IMR-90 (cell line): ENCODE measurements around the gene APOL2. TPM values are rescaled to one million over a fixed set of nuclear protein-coding genes. Genes with fewer than 3 reads are reported as not detected.

ENCODE experiments used
- ATAC-seq: fragments of 200-7000 bp; cut with Tn5 transposase; 2 replicates; pipeline ENCODE4 v1.9.1; 2020; ENCODE audit warnings: low read depth, mild to moderate bottlenecking, moderate library complexity
- BruUV-seq: library from RNA; stranded (reverse); fragments of 400-500 nt; replicated peaks from 2 replicates; lab custom pipeline; 2021; lab: Mats Ljungman, UMichigan
- CTCF ChIA-PET: fragments of 300-600 bp; formaldehyde crosslinking; extraction: SDS; loops from one replicate; lab custom pipeline; 2021; ENCODE audit warnings: antibody characterized with exemption; lab: Yijun Ruan, JAX
- POLR2A ChIA-PET: fragments of 300-600 bp; sonication (Branson Sonifier 250); formaldehyde crosslinking; loops from one replicate; lab custom pipeline; 2022; ENCODE audit warnings: antibody characterized with exemption; ENCODE audit not compliant: unreplicated experiment; lab: Charles Lee
- DNase-seq: peaks from one replicate; pipeline ENCODE4 v3.0.0; 2013
- H2AFZ ChIP-seq: replicated peaks from 2 replicates; pipeline ENCODE3; 2013; ENCODE audit warnings: low read length, mild to moderate bottlenecking; ENCODE audit not compliant: poor library complexity
- H2AK5ac ChIP-seq: 2 replicates; pipeline ENCODE4 v1.6.1; 2013; ENCODE audit warnings: low read depth, low read length, inconsistent platforms
- H2AK9ac ChIP-seq: replicated peaks from 2 replicates; pipeline ENCODE3; 2013; ENCODE audit warnings: mild to moderate bottlenecking, low read depth, low read length, moderate library complexity; ENCODE audit not compliant: poor library complexity
- H2BK120ac ChIP-seq: 2 replicates; pipeline ENCODE4 v1.6.1; 2013; ENCODE audit warnings: low read depth, low read length, inconsistent platforms
- H2BK15ac ChIP-seq: 3 replicates; pipeline ENCODE4 v1.6.1; 2013; ENCODE audit warnings: low read depth, low read length, inconsistent platforms
- H2BK20ac ChIP-seq: 2 replicates; pipeline ENCODE4 v1.6.1; 2013; ENCODE audit warnings: low read depth, mild to moderate bottlenecking, inconsistent platforms, low read length, moderate library complexity
- H2BK5ac ChIP-seq: 2 replicates; pipeline ENCODE4 v1.6.1; 2013; ENCODE audit warnings: mild to moderate bottlenecking, low read depth, low read length, inconsistent platforms; ENCODE audit not compliant: poor library complexity, severe bottlenecking
- H3K14ac ChIP-seq: replicated peaks from 2 replicates; pipeline ENCODE4 v1.6.1; 2013; ENCODE audit warnings: low read depth, low read length, inconsistent platforms
- H3K18ac ChIP-seq: 2 replicates; pipeline ENCODE4 v1.6.1; 2013; ENCODE audit warnings: low read depth, low read length, control low read depth
- H3K23ac ChIP-seq: 2 replicates; pipeline ENCODE4 v1.6.1; 2013; ENCODE audit warnings: low read depth, low read length, inconsistent platforms
- H3K27ac ChIP-seq: 2 replicates; pipeline ENCODE4 v1.5.1; 2013; ENCODE audit warnings: mild to moderate bottlenecking, control low read depth, low read length; ENCODE audit not compliant: insufficient read depth
- H3K27me3 ChIP-seq: 2 replicates; pipeline ENCODE4 v1.6.1; 2013; ENCODE audit warnings: low read length; ENCODE audit not compliant: control insufficient read depth, insufficient read depth
- H3K36me3 ChIP-seq: 2 replicates; pipeline ENCODE4 v1.6.1; 2013; ENCODE audit warnings: low read length, mixed read lengths; ENCODE audit not compliant: control insufficient read depth, insufficient read depth
- H3K4ac ChIP-seq: 2 replicates; pipeline ENCODE4 v1.6.1; 2013; ENCODE audit warnings: low read depth, low read length, inconsistent platforms
- H3K4me1 ChIP-seq: 2 replicates; pipeline ENCODE4 v1.6.1; 2013; ENCODE audit warnings: low read length, mixed read lengths; ENCODE audit not compliant: control insufficient read depth, insufficient read depth
- H3K4me2 ChIP-seq: 2 replicates; pipeline ENCODE4 v1.6.1; 2013; ENCODE audit warnings: low read depth, mild to moderate bottlenecking, control low read depth, low read length, moderate library complexity
- H3K4me3 ChIP-seq: 2 replicates; pipeline ENCODE4 v1.5.1; 2013; ENCODE audit warnings: low read depth, mild to moderate bottlenecking, control low read depth, low read length, moderate library complexity; ENCODE audit not compliant: insufficient read depth
- H3K56ac ChIP-seq: 2 replicates; pipeline ENCODE4 v1.6.1; 2013; ENCODE audit warnings: low read length, inconsistent platforms; ENCODE audit not compliant: insufficient read depth; ENCODE audit errors: extremely low read depth
- H3K79me1 ChIP-seq, 2 experiments: 2 replicates each; pipeline ENCODE4 v1.6.1; 2013; ENCODE audit warnings: low read length in 2 of 2, inconsistent platforms in 1 of 2, low read depth in 1 of 2
- H3K9ac ChIP-seq: 2 replicates; pipeline ENCODE4 v1.6.1; 2013; ENCODE audit warnings: low read depth, low read length, control low read depth
- H3K9me1 ChIP-seq: 2 replicates; pipeline ENCODE4 v1.6.1; 2013; ENCODE audit warnings: low read length, inconsistent platforms; ENCODE audit not compliant: insufficient read depth
- H3K9me3 ChIP-seq: 2 replicates; pipeline ENCODE4 v1.6.1; 2013; ENCODE audit warnings: low read length; ENCODE audit not compliant: control insufficient read depth, insufficient read depth
- H4K20me1 ChIP-seq: 2 replicates; pipeline ENCODE4 v1.6.1; 2013; ENCODE audit warnings: low read length, inconsistent platforms; ENCODE audit not compliant: insufficient read depth
- H4K5ac ChIP-seq: 2 replicates; pipeline ENCODE4 v1.6.1; 2013; ENCODE audit warnings: mild to moderate bottlenecking, low read depth, low read length, control low read depth
- H4K8ac ChIP-seq, 2 experiments: 2 replicates each; pipeline ENCODE4 v1.6.1; 2013; ENCODE audit warnings: low read depth in 2 of 2, low read length in 2 of 2, control low read depth in 1 of 2, inconsistent platforms in 1 of 2
- H4K91ac ChIP-seq: 2 replicates; pipeline ENCODE4 v1.6.1; 2013; ENCODE audit warnings: low read depth, low read length, inconsistent platforms; ENCODE audit not compliant: insufficient read depth
- BHLHE40 ChIP-seq: fragments of 150-350 bp; IDR thresholded peaks from 2 replicates; pipeline ENCODE4 v1.6.1; 2016; ENCODE audit warnings: mild to moderate bottlenecking, low read depth, low read length
- CEBPB ChIP-seq: IDR thresholded peaks from 2 replicates; pipeline ENCODE4 v1.6.1; 2012; ENCODE audit warnings: low read depth, low read length, improper control_type of control experiment
- FOS ChIP-seq: fragments of 150-350 bp; IDR thresholded peaks from 2 replicates; pipeline ENCODE4 v1.6.1; 2016; ENCODE audit warnings: low read depth, low read length
- MXI1 ChIP-seq: IDR thresholded peaks from 2 replicates; pipeline ENCODE4 v1.6.1; 2012; ENCODE audit warnings: low read depth, mild to moderate bottlenecking, low read length, moderate library complexity, borderline replicate concordance
- RCOR1 ChIP-seq: IDR thresholded peaks from 2 replicates; pipeline ENCODE4 v1.6.1; 2012; ENCODE audit warnings: mild to moderate bottlenecking, low read length, improper control_type of control experiment; ENCODE audit not compliant: insufficient replicate concordance
- RFX5 ChIP-seq: IDR thresholded peaks from 2 replicates; pipeline ENCODE4 v1.8.0; 2012; ENCODE audit warnings: low read depth, mild to moderate bottlenecking, low read length, moderate library complexity
- SMC3 ChIP-seq: fragments of 150-350 bp; IDR thresholded peaks from 2 replicates; pipeline ENCODE4 v1.6.1; 2016; ENCODE audit warnings: low read depth, mild to moderate bottlenecking, antibody characterized with exemption, low read length, moderate library complexity
- WGBS, 2 experiments: methylation state at CpG; one replicate each; pipeline versions ENCODE4 v1.1.5 to v1.1.7; 2013; ENCODE audit warnings: missing lambda C conversion rate in 2 of 2; ENCODE audit not compliant: insufficient read length in 1 of 2; ENCODE audit errors: extremely low coverage in 2 of 2; 5-methylcytosine and 5-hydroxymethylcytosine counted together
- dilution Hi-C: fragments of 300-500 bp; cut with HindIII; formaldehyde crosslinking; loops from one replicate; pipeline ENCODE4 v1.14.3; 2018; ENCODE audit warnings: low sequenced_read_pairs; ENCODE audit not compliant: unreplicated experiment
- in situ Hi-C: fragments of 300-500 bp; cut with MboI; formaldehyde crosslinking; loops from 3 replicates; pipeline ENCODE4 v1.14.3; 2019; ENCODE audit warnings: low sequenced_read_pairs, inconsistent platforms, mixed read lengths
- intact Hi-C: fragments of 100-400 bp; cut with micrococcal nuclease; formaldehyde crosslinking; loops from 2 replicates; pipeline ENCODE4 v1.10.0; 2022
- polyA plus RNA-seq, 3 experiments: library from polyadenylated mRNA; depleted of rRNA; stranded (reverse); fragments of >200 nt; gene quantifications; 2 replicates each; pipeline ENCODE4 v1.2.3, GENCODE V29; 2012; ENCODE audit warnings: low replicate concordance in 1 of 3
- total RNA-seq: library from RNA; depleted of rRNA; stranded (reverse); fragments of >200 nt; gene quantifications from 2 replicates; pipeline ENCODE4 v1.2.3, GENCODE V29; 2012
- TF ChIP-seq, protein P1 (sequence below): fragments of 150-350 bp; IDR thresholded peaks from 2 replicates; pipeline ENCODE4 v1.6.1; 2016; ENCODE audit warnings: low read depth, mild to moderate bottlenecking, low read length, moderate library complexity, borderline replicate concordance
- TF ChIP-seq, protein P2 (sequence below): conservative IDR thresholded peaks from 2 replicates; pipeline ENCODE4 v1.5.1; 2012; ENCODE audit warnings: mild to moderate bottlenecking, low read depth, low read length, improper control_type of control experiment

APOL2 gene
- total and polyA plus RNA-seq, 2 of the 4 experiments (the other 2 are of a cell fraction), result 13.1 to 57.5 TPM

DNA sequence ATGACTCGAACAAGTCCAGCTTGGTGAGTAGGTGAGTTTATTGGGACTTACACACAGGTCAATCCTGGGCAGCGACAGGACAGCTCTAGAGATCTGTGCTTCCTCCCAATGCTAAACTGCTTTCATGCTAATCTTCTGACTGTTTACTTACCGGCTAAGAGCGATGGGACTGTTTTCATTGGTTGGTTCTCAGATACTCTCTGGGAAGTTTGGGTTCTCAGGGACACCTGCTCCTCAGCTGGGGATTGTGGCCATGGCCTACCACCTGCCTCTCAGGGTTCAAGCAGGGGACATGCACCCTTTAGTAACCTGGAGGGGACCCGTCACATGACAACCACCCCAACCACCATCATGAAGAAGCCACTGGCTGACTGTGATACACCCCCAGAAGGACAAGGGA is 13.1 kb downstream of the APOL2 start:
- no CpG with 5 or more reads among the region's 5 CpGs for WGBS, 2 experiments
- H3K36me3 ChIP-seq, result peaks cover 20% of the 10 kb centered on the region
- ATAC-seq (no peak), DNase-seq (no peak)
- H2BK20ac ChIP-seq, result no peak overlapping the region
- intact Hi-C loops, result no loop called here
- no peak overlapping the region for H3K27ac ChIP-seq
- no peaks in the 10 kb centered on the region for H3K4me1 ChIP-seq
- H4K5ac ChIP-seq, result no peak overlapping the region
- no peaks in the 10 kb centered on the region for H4K20me1 ChIP-seq
- H3K27me3 ChIP-seq, result no peaks in the 10 kb centered on the region
- POLR2A ChIA-PET, result no interaction called here
- dilution Hi-C loops, result no loop called here
- H3K4me3 ChIP-seq, result no peak overlapping the region
- no peak overlapping the region for H2AFZ ChIP-seq
- no peak for TF ChIP-seq SMC3
- TF ChIP-seq, protein P1, sequence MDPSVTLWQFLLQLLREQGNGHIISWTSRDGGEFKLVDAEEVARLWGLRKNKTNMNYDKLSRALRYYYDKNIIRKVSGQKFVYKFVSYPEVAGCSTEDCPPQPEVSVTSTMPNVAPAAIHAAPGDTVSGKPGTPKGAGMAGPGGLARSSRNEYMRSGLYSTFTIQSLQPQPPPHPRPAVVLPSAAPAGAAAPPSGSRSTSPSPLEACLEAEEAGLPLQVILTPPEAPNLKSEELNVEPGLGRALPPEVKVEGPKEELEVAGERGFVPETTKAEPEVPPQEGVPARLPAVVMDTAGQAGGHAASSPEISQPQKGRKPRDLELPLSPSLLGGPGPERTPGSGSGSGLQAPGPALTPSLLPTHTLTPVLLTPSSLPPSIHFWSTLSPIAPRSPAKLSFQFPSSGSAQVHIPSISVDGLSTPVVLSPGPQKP, result no peak
- TF ChIP-seq RFX5, result no peak
- TF ChIP-seq CEBPB, result no peak
- TF ChIP-seq, protein P2, sequence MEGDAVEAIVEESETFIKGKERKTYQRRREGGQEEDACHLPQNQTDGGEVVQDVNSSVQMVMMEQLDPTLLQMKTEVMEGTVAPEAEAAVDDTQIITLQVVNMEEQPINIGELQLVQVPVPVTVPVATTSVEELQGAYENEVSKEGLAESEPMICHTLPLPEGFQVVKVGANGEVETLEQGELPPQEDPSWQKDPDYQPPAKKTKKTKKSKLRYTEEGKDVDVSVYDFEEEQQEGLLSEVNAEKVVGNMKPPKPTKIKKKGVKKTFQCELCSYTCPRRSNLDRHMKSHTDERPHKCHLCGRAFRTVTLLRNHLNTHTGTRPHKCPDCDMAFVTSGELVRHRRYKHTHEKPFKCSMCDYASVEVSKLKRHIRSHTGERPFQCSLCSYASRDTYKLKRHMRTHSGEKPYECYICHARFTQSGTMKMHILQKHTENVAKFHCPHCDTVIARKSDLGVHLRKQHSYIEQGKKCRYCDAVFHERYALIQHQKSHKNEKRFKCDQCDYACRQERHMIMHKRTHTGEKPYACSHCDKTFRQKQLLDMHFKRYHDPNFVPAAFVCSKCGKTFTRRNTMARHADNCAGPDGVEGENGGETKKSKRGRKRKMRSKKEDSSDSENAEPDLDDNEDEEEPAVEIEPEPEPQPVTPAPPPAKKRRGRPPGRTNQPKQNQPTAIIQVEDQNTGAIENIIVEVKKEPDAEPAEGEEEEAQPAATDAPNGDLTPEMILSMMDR, result no peak
- no peak for TF ChIP-seq MXI1
- TF ChIP-seq RCOR1, result no peak
- TF ChIP-seq FOS, result no peak
- TF ChIP-seq BHLHE40, result no peak
- H3K18ac ChIP-seq, result no peak overlapping the region
- no peak overlapping the region for H2BK5ac ChIP-seq
- no peak overlapping the region for H3K56ac ChIP-seq
- H4K91ac ChIP-seq, result no peak overlapping the region
- no peak overlapping the region for H3K14ac ChIP-seq
- H3K23ac ChIP-seq, result no peak overlapping the region
- H2BK120ac ChIP-seq, result no peak overlapping the region
- H3K9me1 ChIP-seq, result 0 out of 2 replicates have a peak, but pooled peaks cover 2% of the 10 kb centered on the region
- in situ Hi-C loops, result no loop called here
- no peak overlapping the region for H2BK15ac ChIP-seq
- no peak overlapping the region for H3K9ac ChIP-seq
- no peak overlapping the region for H2AK9ac ChIP-seq
- H2AK5ac ChIP-seq, result no peak overlapping the region
- no peak overlapping the region for H3K4me2 ChIP-seq
- no peak overlapping the region for H4K8ac ChIP-seq
- no peak overlapping the region for H3K4ac ChIP-seq
- no TSS peak for BruUV-seq
- CTCF ChIA-PET, result no interaction called here
- no peaks in the 10 kb centered on the region for H3K9me3 ChIP-seq
- no peaks in the 10 kb centered on the region for H3K79me1 ChIP-seq
